H9 (cell line): ENCODE results near the gene CYS1. TPM values are rescaled to one million over a fixed set of nuclear protein-coding genes. Genes with fewer than 3 reads are reported as not detected.

ENCODE experiments used
- DNase-seq: peaks from one replicate; pipeline ENCODE4 v3.0.0-alpha.2; 2017
- H2AFZ ChIP-seq: one replicate; pipeline ENCODE4 v1.6.1; 2013; ENCODE audit warnings: mild to moderate bottlenecking, low read length, control low read depth, moderate library complexity
- H2AK5ac ChIP-seq: 2 replicates; pipeline ENCODE4 v1.6.1; 2013; ENCODE audit warnings: low read length, control low read depth, mixed read lengths; ENCODE audit not compliant: insufficient read length
- H2BK120ac ChIP-seq: one replicate; pipeline ENCODE4 v1.6.1; 2013; ENCODE audit warnings: low read depth, mild to moderate bottlenecking, low read length, control low read depth, inconsistent platforms; ENCODE audit not compliant: poor library complexity, severe bottlenecking
- H2BK12ac ChIP-seq: 2 replicates; pipeline ENCODE4 v1.6.1; 2013; ENCODE audit warnings: low read length, control low read depth, mixed read lengths, low read depth; ENCODE audit not compliant: insufficient read length
- H2BK15ac ChIP-seq: 2 replicates; pipeline ENCODE4 v1.6.1; 2013; ENCODE audit warnings: low read depth, low read length, control low read depth
- H2BK20ac ChIP-seq: one replicate; pipeline ENCODE4 v1.6.1; 2013; ENCODE audit warnings: low read depth, mild to moderate bottlenecking, low read length, control low read depth, inconsistent platforms; ENCODE audit not compliant: poor library complexity, severe bottlenecking
- H2BK5ac ChIP-seq: 2 replicates; pipeline ENCODE4 v1.6.1; 2013; ENCODE audit warnings: low read length, control low read depth, mixed read lengths; ENCODE audit not compliant: insufficient read length
- H3K14ac ChIP-seq: 2 replicates; pipeline ENCODE4 v1.6.1; 2013; ENCODE audit warnings: low read length, control low read depth; ENCODE audit not compliant: insufficient read depth
- H3K18ac ChIP-seq: 2 replicates; pipeline ENCODE4 v1.6.1; 2013; ENCODE audit warnings: low read depth, mild to moderate bottlenecking, mixed read lengths, low read length, control low read depth; ENCODE audit not compliant: insufficient read length
- H3K23ac ChIP-seq: 2 replicates; pipeline ENCODE4 v1.6.1; 2013; ENCODE audit warnings: low read length, control low read depth, mixed read lengths, low read depth; ENCODE audit not compliant: insufficient read length
- H3K23me2 ChIP-seq: 2 replicates; pipeline ENCODE4 v1.6.1; 2013; ENCODE audit warnings: low read depth, mild to moderate bottlenecking, mixed read lengths, low read length, control low read depth; ENCODE audit not compliant: insufficient read length, poor library complexity, severe bottlenecking
- H3K27ac ChIP-seq: 2 replicates; pipeline ENCODE4 v1.5.1; 2013; ENCODE audit warnings: low read length, control low read depth, mixed read lengths, low read depth; ENCODE audit not compliant: insufficient read length
- H3K27me3 ChIP-seq: 2 replicates; pipeline ENCODE4 v1.6.1; 2013; ENCODE audit warnings: low read length, control low read depth, inconsistent platforms; ENCODE audit not compliant: insufficient read depth
- H3K4ac ChIP-seq: 2 replicates; pipeline ENCODE4 v1.6.1; 2013; ENCODE audit warnings: low read depth, mild to moderate bottlenecking, control low read depth, inconsistent platforms, low read length, moderate library complexity
- H3K4me1 ChIP-seq: 2 replicates; pipeline ENCODE4 v1.6.1; 2013; ENCODE audit warnings: low read length, control low read depth, inconsistent platforms; ENCODE audit not compliant: insufficient read depth
- H3K4me2 ChIP-seq: 2 replicates; pipeline ENCODE4 v1.6.1; 2013; ENCODE audit warnings: low read length, control low read depth, mixed read lengths; ENCODE audit not compliant: insufficient read length, insufficient read depth
- H3K56ac ChIP-seq: 2 replicates; pipeline ENCODE4 v1.6.1; 2013; ENCODE audit warnings: low read depth, mild to moderate bottlenecking, mixed read lengths, low read length, control low read depth; ENCODE audit not compliant: insufficient read length
- H3K79me1 ChIP-seq: 2 replicates; pipeline ENCODE4 v1.6.1; 2013; ENCODE audit warnings: low read depth, mild to moderate bottlenecking, moderate library complexity, low read length, control low read depth, inconsistent platforms; ENCODE audit not compliant: insufficient read depth, poor library complexity, severe bottlenecking
- H3K79me2 ChIP-seq: 2 replicates; pipeline ENCODE4 v1.6.1; 2013; ENCODE audit warnings: low read length, control low read depth, inconsistent platforms; ENCODE audit not compliant: insufficient read depth
- H3K9ac ChIP-seq: 2 replicates; pipeline ENCODE4 v1.6.1; 2013; ENCODE audit warnings: low read length, control low read depth, mixed read lengths; ENCODE audit not compliant: insufficient read length; ENCODE audit errors: extremely low read depth
- H3K9me3 ChIP-seq: one replicate; pipeline ENCODE4 v1.6.1; 2013; ENCODE audit warnings: low read depth, low read length, inconsistent platforms; ENCODE audit not compliant: control insufficient read depth
- H3T11ph ChIP-seq: one replicate; pipeline ENCODE4 v1.6.1; 2013; ENCODE audit warnings: mild to moderate bottlenecking, low read length, control low read depth, inconsistent platforms
- H4K20me1 ChIP-seq: one replicate; pipeline ENCODE4 v1.6.1; 2013; ENCODE audit not compliant: control insufficient read depth, insufficient read length, insufficient read depth
- H4K5ac ChIP-seq: 2 replicates; pipeline ENCODE4 v1.6.1; 2013; ENCODE audit warnings: low read depth, mild to moderate bottlenecking, mixed read lengths, low read length, control low read depth; ENCODE audit not compliant: insufficient read length
- H4K8ac ChIP-seq: replicated peaks from 2 replicates; pipeline ENCODE4 v1.6.1; 2013; ENCODE audit warnings: low read length, control low read depth, mixed read lengths, low read depth; ENCODE audit not compliant: insufficient read length
- H4K91ac ChIP-seq: 2 replicates; pipeline ENCODE4 v1.6.1; 2013; ENCODE audit warnings: low read depth, mild to moderate bottlenecking, moderate library complexity, mixed read lengths, low read length, control low read depth; ENCODE audit not compliant: insufficient read length
- H3K27ac Mint-ChIP-seq, 3 experiments: 2 replicates in 2 of 3; 3 replicates in 1 of 3; pipeline ENCODE4 v1.8.0; 2020 to 2021; ENCODE audit warnings: mixed read lengths in 3 of 3, mild to moderate bottlenecking in 1 of 3, moderate library complexity in 1 of 3
- H3K27me3 Mint-ChIP-seq: 2 replicates; pipeline ENCODE4 v1.8.0; 2021; ENCODE audit warnings: low read depth, mild to moderate bottlenecking, moderate library complexity, mixed read lengths
- H3K36me3 Mint-ChIP-seq, 3 experiments: 2 replicates in 2 of 3; 3 replicates in 1 of 3; pipeline ENCODE4 v1.8.0; 2020 to 2021; ENCODE audit warnings: low read depth in 3 of 3, mixed read lengths in 3 of 3; ENCODE audit not compliant: insufficient read depth in 1 of 3
- H3K4me1 Mint-ChIP-seq, 2 experiments: 2 replicates each; pipeline ENCODE4 v1.8.0; 2020; ENCODE audit warnings: mixed read lengths in 2 of 2
- H3K4me3 Mint-ChIP-seq, 2 experiments: 2 replicates in 1 of 2; 3 replicates in 1 of 2; pipeline ENCODE4 v1.8.0; 2020 to 2021; ENCODE audit warnings: mild to moderate bottlenecking in 2 of 2, mixed read lengths in 2 of 2, moderate library complexity in 1 of 2
- H3K9me3 Mint-ChIP-seq, 2 experiments: 2 replicates in 1 of 2; 3 replicates in 1 of 2; pipeline ENCODE4 v1.8.0; 2020; ENCODE audit warnings: mild to moderate bottlenecking in 2 of 2, mixed read lengths in 2 of 2, moderate library complexity in 1 of 2
- CTCF ChIP-seq: fragments of 200-600 bp; sonication (generic); conservative IDR thresholded peaks from 3 replicates; pipeline ENCODE4 v1.8.0; 2021; ENCODE audit warnings: antibody characterized with exemption, mild to moderate bottlenecking
- WGBS: extraction: QIAGEN DNeasy Blood & Tissue Kit; methylation state at CpG from one replicate; pipeline ENCODE4 v1.1.7; 2013; ENCODE audit warnings: missing lambda C conversion rate, low lambda C conversion rate, mixed read lengths; ENCODE audit not compliant: insufficient read length; ENCODE audit errors: extremely low coverage; 5-methylcytosine and 5-hydroxymethylcytosine counted together
- total RNA-seq: library from RNA; stranded (reverse); gene quantifications from 2 replicates; pipeline ENCODE4 v1.2.1, GENCODE V29; 2021

CYS1 gene
- total RNA-seq, 1 experiment from 2014 or later: 0.35 TPM

GRCh38 chr2:10072656-10073480 lies 7.3 kb downstream of the CYS1 start:
- H4K5ac ChIP-seq: no peak overlapping the region
- no peak overlapping the region for H4K91ac ChIP-seq
- H2AFZ ChIP-seq: no peak overlapping the region
- DNase-seq: peak; percentile 90
- no peaks in the 10 kb centered on the region for H3K9me3 ChIP-seq
- H3K4me1 Mint-ChIP-seq: peaks cover 16 to 32% of the 10 kb centered on the region in 2 experiments
- H3K36me3 Mint-ChIP-seq: peaks cover 0 to 5% (median 0%) of the 10 kb centered on the region in 3 experiments; a peak in 2 of 7 replicates
- no peak overlapping the region for H2BK20ac ChIP-seq
- no peak overlapping the region for H3K56ac ChIP-seq
- no peak overlapping the region for H3K27ac Mint-ChIP-seq
- H3K79me2 ChIP-seq: no peaks in the 10 kb centered on the region; the same call in 1 of the 2 replicates
- H4K8ac ChIP-seq: no peak overlapping the region
- no peak overlapping the region for H2BK5ac ChIP-seq
- no peak overlapping the region for H3K4me2 ChIP-seq
- peaks cover 2 to 5% of the 10 kb centered on the region in 2 experiments; a peak in 4 of 5 replicates for H3K9me3 Mint-ChIP-seq
- H3K4me1 ChIP-seq: no peaks in the 10 kb centered on the region
- H3K4me3 Mint-ChIP-seq: peak overlapping the region in 1 of 2 experiments; percentile 38; a peak in 1 of 5 replicates
- no CpG with 5 or more reads among the region's 20 CpGs for WGBS
- H4K20me1 ChIP-seq: no peaks in the 10 kb centered on the region
- no peak overlapping the region for H3K27ac ChIP-seq
- H3K4ac ChIP-seq: no peak overlapping the region
- no peaks in the 10 kb centered on the region for H3K23me2 ChIP-seq
- H2BK12ac ChIP-seq: no peak overlapping the region
- H3K79me1 ChIP-seq: no peaks in the 10 kb centered on the region
- no peak overlapping the region for H3T11ph ChIP-seq
- H3K23ac ChIP-seq: no peak overlapping the region
- H2BK120ac ChIP-seq: no peak overlapping the region
- H3K9ac ChIP-seq: no peak overlapping the region
- H2BK15ac ChIP-seq: no peak overlapping the region
- H3K14ac ChIP-seq: no peak overlapping the region
- TF ChIP-seq CTCF: peak; percentile 87
- H3K27me3 Mint-ChIP-seq: peaks cover 38% of the 10 kb centered on the region
- H3K18ac ChIP-seq: no peak overlapping the region
- H3K27me3 ChIP-seq: no peaks in the 10 kb centered on the region; the same call in 1 of the 2 replicates
- H2AK5ac ChIP-seq: no peak overlapping the region
